ENCODE data around the gene HSPB9.

The HSPB9 gene, protein sequence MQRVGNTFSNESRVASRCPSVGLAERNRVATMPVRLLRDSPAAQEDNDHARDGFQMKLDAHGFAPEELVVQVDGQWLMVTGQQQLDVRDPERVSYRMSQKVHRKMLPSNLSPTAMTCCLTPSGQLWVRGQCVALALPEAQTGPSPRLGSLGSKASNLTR

DNA sequence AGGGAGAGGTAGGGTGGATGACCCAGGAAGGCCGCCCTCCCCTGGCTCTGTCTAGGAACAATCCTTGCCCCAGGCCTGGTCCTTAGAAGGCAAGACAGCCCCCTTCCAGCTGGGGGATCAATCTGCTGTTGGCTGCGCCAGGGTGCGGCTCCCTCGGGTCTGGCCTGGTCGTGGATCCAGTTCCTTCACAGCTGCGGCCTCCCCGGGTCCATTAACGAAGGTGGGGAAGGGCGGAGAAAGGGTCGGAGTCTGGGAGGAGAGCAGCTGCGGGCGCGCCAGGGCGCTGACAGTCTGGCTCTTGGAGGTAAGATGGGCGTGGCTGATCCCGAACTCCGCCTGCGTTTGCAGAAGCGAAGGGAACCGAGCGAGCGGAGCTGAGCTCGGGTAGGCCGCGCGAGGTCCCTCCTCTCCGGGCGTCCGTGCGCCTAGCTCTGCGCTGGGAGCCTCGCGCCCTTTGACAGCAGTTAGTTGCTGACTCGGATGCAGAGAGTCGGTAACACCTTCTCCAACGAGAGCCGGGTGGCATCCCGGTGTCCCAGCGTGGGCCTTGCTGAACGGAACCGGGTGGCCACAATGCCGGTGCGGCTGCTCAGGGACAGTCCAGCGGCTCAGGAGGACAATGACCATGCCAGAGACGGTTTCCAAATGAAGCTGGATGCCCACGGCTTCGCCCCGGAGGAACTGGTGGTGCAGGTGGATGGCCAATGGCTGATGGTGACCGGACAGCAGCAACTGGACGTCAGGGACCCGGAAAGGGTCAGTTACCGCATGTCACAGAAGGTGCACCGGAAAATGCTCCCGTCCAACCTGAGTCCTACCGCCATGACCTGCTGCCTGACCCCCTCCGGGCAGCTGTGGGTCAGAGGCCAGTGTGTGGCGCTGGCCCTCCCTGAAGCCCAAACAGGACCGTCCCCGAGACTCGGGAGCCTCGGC is at the start of gene HSPB9:
Gene HSPB9, plus strand, starts transcription at position 434 of the 933 bp plus-strand sequence. Its CDS starts 47 bp downstream, at position 481.
- TF ChIP-seq ZFX (IDR thresholded peaks at IDR 0.05) (no peak), CTCF (conservative IDR thresholded peaks at IDR 0.05) (no peak)
- peak within 1 kb of the TSS; percentile 86 for H3K27ac ChIP-seq

- TF ChIP-seq ZFX (IDR thresholded peaks at IDR 0.05) (no peak), CTCF (conservative IDR thresholded peaks at IDR 0.05) (no peak)
- H3K27ac ChIP-seq: no peak overlapping the region
Observed at GRCh38 chr17:42075789-42076188, 46.8 kb upstream of the HSPB9 start.

DNA sequence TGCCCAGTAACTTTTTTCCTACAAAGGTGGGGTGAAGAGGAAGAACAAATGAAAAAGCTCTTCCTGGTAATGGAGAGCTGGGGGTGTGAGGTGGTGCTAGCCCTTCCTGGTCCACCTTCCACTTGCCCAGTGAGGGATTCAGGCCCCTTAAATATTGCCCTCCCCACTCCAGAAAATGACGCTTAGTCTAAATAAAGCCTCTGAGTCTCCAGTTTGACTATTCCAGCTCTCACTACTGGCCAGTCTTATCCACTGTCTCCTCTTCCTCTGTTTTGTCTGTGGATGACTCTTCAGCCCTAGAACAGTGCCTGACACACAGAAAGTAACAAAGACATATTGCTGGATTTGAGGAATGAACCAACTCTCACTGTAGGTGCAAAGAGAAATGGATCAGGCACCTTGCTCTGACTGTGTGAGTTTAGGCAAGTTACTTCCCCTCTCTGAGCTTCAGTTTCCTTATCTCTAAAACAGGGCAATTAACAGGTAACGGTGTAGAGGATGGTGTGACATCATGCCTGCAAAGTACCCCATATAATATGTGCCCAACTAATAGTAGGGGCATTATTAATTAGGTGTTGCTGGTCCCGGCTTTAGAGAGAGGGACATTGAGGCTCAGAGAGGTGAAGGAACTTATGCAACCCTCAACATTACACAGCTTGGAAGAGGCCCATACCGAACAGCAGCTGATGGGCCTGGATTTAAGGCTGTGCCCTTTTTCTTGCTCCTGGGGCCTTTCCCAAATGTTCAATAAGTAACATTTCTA is 45.6 kb upstream of the HSPB9 start:
- TF ChIP-seq ZFX (IDR thresholded peaks at IDR 0.05): no peak
- TF ChIP-seq CTCF (conservative IDR thresholded peaks at IDR 0.05): no peak
- H3K27ac ChIP-seq: no peak overlapping the region

DNA sequence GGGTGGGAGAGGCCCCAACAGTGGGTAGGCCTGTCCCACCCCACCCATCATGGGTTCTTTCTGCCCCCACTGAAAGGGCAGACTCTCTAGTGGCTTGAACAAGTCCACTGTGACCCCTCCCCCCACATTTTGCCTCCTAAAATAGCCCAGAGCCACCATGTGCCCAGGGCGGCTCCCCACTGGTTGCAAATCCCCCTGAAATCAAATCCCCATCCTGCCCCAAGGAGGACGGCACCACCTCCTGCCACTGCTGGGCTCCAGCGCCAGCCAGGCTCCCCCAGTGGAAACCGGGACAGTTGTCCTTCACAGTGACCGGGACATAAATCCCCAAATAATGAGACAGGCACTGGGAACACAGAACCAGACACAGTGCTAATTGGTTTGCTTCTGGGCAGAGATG is 44.8 kb upstream of the HSPB9 start:
- H3K27ac ChIP-seq: no peak overlapping the region
- no peak for TF ChIP-seq ZFX (IDR thresholded peaks at IDR 0.05)
- no peak for TF ChIP-seq CTCF (conservative IDR thresholded peaks at IDR 0.05)

GRCh38 chr17:42078396-42079043 is 44.1 kb upstream of the HSPB9 start:
- no peak overlapping the region for H3K27ac ChIP-seq
- TF ChIP-seq CTCF (conservative IDR thresholded peaks at IDR 0.05) (no peak), ZFX (IDR thresholded peaks at IDR 0.05) (no peak)

- no peak for TF ChIP-seq ZFX (IDR thresholded peaks at IDR 0.05)
- no peak for TF ChIP-seq CTCF (conservative IDR thresholded peaks at IDR 0.05)
- no peak overlapping the region for H3K27ac ChIP-seq
Observed at GRCh38 chr17:42079541-42079940, 43.1 kb upstream of the HSPB9 start.

All from C4-2B (cell line).